Measurements from ENCODE around the gene DMWD.

The DMWD gene

DNA sequence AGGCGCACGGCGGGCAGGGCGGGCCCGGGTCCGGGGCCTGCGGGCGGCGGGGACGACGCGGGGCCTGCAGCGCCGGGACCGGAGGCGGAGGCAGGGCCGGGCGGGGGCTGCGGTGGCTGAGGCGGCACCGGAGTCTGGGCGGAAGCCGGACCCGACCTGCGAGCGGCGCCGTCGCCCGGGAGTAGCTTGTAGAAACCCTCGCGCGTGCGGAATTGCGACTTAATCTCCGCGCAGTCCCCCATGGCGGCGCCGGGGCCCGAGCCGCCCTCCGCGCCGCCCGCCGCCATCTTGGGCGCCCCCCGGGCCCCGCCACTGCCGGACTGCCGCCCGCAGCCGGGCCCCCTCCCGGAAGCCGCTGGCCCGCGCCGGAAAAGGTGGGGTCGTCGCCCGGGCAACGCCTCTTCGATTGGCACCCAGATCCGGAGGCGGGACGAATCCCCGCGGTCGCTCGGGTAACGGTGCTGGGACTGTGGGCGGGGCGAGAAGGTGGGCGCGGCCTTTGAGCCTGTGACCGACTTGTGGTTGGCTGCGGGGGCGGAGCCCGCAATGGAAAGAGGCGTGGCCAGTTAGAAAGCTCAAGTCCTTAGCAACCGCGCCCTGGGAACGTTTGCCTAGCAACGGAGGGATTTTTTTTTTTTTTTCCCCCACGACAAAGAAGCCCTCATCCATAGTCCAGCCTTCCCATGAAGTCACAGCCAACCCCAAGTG lies at the start of gene DMWD:
DMWD (minus strand) TSS at position 376 of the 708 bp plus-strand sequence; CDS start at position 287, 89 bp downstream.
- DNase-seq, result peak; percentile 94 to 96

GRCh38 chr19:45842198-45842597 lies 49.6 kb upstream of the DMWD start:
- DNase-seq, result no peak

DNA sequence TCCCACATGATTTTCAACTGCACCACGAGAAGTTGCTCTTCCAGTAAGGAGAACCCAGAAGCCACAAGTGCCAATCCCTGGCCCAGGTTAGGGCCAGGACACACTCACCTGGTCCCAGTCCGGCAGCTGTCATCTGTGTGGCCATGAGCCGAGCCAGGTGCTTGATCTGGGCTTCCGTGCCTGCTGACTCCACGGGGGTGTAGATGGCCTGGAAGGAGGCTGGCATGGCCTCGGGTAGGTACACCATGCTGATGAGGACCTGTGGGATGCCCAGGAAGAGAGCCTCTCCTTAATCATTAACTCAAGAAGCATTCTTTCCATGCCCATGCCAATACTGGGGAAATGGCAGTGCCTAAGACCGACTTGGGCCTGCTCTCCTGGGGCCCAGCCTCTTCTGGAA lies 42.3 kb upstream of the DMWD start:
- DNase-seq, result no peak

DNA sequence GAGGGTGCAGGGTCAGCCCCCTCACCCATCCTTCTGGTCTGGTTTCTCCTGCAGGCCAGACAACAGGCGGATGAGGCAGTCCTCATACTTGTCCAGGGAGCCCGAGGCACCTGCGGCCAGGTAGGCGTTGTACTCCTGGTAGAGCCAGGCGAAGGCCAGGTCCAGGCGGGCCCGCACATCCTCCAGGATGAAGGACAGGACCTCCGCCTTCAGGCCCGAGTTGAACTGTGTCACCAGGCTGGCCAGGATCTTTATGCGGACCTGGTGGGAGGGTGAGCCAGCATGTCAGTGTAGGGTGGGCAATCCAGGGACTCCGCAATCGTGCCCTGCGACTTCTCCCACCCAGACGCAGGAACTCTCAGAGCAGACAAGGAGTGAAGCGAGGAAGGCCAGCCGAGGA lies 36.3 kb upstream of the DMWD start:
- DNase-seq, result no peak

DNA sequence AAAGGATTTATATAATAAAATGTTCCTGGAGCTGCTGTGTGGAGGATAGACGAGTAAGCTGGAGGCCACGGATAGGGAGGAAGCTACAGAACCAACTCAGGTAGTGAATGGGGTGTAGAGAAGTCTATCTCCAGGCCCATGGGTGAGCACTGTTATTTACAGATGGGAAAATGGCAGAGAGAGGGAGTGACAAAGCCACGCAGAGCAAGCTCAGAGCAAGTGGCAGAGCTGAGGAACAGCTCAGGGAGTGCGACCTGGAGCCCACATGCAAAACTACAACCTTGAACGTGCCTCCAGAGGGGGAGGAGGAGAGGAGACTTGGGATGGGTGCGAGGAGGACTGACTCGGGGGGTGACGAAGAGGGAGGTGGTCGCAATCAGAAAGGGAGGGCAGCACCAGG lies 35.9 kb upstream of the DMWD start:
- no peak for DNase-seq

DNA sequence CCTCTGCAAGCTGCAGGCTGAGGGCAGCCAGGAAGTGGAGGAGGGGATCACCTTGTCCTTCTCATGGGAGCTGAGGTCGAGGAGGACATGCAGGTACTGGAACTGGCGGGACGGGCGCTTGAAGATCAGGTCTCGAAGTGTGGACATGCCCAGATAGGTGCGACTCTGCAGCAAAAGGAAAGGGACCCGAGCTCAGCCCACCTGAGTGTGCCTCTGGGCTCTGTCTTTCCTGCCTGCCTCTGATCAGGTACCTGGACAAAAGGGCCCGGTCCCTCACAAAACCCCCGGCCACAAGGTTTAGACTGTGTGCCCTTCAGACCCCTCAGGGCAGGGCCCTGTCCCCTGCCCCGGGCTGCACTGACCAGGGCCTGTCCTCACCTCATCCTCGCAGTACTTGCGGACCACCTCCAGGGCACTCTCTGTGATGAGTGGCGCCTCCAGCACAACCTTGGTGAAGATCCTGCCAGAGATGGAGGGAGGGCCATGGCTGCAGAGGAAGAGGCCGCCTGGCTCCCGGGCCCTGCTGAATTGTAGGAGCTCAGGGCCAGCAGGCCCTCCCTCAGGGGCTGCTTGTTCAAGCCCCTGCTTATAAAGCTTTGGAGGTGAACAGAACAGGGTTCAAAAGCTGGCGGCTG lies 34.9 kb upstream of the DMWD start:
- no peak for DNase-seq

DNA sequence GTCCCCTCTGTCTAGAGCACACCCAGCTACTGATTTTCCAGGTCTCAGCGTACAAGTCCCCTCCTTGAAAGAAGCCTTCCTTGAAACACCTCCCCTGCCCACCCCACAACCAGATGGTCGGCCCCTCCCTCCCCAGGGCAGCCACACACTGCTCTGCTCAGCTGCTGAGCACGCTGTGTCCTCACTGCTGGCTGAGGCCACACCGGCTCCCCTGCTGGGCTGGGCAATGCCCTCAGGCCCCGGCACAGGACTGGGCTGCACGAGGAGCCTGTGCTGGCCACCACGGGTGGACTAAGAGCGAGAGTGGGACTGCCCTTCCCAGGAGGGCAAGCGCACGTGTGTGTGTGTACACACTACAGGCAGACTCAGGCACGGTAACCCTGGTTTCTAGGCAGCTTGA lies 34.3 kb upstream of the DMWD start:
- DNase-seq, result peak; percentile 9 to 49

GRCh38 chr19:45825917-45826893 lies 33.6 kb upstream of the DMWD start:
- no peak for DNase-seq

GRCh38 chr19:45825263-45825605 lies 32.6 kb upstream of the DMWD start:
- no peak for DNase-seq

DNA sequence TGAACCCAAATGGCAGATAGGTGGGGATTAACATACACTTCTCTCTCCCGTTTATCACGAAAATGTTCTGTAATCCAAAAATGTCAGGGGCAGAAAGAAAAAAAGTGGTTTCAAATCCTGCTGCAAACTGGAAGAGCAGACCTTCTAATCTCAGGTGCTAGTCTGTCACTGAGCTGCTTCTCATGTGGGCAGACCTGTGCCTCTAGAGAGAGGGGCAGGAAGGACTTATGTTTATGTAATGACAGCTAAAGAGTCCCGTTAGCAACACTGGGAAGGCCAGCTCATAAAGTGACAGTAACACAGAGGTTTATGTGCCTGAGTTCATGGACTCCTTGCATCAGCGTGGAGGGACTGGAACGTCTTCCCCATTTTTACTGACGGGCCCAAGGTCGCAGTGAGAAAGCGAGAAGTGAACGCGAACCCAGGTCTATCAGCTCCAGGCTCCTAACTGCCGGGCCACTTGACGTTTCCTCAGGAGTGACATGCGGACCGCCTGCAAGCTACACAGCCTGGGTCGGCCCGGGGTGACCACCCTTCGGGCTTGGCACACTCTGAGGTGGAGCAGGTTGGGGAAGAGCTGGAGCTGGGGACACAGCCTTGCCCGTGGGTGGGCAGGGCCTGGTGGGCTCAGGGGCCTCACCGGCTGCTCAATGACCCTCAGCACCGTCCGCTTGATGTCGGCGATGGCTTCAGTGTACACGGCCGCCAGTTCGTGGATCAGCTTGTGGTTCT lies 32.1 kb upstream of the DMWD start:
- no peak for DNase-seq

DNA sequence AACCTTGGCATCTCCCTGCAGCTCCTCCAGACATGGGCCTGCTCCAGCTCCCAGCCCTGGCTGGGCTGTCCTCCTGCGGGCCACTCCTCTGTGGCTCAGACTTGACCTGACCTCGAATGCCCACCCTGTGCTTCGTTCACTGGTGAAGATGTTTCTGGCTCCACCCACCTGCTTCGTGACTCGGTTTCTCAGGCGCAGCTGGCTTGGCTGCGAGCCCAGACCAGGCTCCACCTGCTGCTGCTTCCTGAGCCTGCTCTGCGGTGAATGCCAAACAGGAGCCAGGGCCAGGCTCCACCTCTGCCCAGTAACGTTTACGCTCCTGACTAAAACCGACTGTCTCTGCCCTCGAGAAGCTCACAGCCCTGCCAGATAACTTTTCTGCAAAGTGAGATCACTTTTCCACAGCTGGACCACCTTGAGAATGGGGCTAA lies 31.4 kb upstream of the DMWD start:
- no peak for DNase-seq

DNA sequence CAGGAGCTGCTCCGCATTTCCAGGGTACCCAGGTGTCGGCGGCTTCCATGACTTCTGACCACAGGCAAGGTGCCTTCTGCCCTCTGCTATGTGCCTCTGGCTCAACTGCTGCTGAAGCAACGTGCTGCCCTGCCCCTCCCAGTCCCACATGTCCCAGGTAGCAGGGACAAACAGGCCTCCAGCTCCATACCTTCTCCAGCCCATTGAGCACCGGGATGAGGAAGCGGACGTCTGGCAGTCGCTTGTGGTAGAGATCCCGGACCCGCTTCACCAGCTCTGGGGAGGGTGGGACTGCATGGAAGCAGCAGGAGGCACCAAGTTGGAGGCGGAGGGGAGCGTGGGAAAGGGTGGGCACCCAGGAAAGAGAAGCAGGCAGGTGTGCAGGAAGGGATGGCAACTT lies 30.5 kb upstream of the DMWD start:
- no peak for DNase-seq

- no peak for DNase-seq
Measured at GRCh38 chr19:45822716-45823115, 30.1 kb upstream of the DMWD start.

GRCh38 chr19:45821570-45821969 lies 28.9 kb upstream of the DMWD start:
- no peak for DNase-seq

- no peak for DNase-seq
Measured at GRCh38 chr19:45821103-45821521, 28.5 kb upstream of the DMWD start.

DNA sequence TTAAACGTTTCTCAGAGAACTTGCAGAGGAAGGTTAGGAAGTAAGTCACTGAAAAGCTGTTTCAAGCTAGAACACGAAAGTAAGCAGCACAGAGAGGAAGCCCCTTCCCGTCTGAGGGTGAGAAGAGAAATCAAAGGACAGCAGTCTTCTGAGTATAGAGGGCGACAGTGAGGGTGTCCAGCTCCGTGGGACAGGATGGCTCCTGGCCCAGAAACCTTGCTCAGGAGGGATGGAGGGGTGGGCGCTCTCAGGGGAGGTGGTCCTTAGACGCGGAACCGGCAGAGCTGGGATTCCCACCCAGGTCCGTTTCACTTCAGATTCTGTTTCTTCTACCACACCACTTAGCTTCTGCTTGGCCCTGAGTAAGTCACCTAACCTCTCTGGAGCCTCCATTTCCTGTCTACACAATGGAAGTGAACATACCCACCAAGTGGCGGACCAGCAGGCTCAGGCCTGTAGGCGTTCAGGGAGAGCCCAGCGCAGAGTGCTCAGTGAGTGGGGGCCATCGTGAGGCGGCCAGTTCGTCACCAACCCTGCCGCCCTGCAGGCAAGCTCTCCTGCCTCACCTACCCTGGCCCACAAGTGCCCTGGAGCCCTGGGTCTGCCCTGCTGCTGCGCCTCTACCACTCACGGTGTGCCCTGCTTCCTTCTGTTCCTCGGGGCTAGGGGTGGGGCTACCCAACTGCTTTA lies 27.9 kb upstream of the DMWD start:
- no peak for DNase-seq

DNA sequence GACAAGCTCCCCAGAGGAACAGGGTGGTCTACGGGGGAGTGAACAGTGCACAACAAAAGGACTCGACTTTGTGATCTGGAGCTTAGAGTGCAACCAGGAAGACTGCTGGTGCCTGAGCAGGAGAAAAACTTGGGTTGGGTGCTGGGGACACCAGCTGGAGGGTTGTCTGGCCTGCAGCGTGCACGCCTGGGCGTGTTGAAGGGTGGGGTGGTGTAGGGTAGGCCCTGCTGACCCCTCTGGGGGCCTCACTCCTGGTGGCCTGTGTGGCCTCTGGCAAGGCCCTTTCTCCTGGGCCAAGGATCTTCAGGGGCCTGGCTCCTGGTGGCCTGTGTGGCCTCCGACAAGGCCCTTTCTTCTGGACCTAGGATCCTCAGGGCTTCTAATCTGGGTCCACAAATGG lies 27.1 kb upstream of the DMWD start:
- no peak for DNase-seq

DNA sequence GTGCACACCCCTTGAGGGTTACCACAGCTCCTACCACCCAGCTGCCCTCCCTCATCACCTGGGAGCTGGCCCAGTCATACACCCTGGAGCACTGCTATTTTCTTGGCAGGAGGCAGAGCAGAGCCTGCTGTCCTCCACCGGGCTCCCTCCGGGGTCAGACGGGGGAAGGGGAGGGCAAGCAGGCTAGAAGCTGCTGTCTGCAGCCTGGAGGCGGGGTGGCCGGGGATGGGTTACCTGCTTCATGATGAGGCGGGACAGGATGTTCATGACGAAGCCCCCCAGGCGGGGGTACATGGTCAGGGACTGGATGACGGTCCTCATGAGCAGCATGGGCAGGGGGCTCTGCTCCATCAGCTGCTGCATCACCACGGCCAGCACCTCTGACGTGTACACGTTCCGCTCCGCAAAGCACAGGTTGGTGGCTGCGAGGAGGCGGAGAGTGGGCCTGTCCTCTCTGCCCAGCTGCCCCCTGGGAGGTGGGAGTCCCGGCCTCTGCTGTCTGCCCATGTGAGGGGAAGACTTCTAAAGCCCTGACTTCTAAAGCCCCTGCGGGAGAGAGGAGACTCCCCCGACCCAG lies 25.2 kb upstream of the DMWD start:
- DNase-seq, result no peak

DNA sequence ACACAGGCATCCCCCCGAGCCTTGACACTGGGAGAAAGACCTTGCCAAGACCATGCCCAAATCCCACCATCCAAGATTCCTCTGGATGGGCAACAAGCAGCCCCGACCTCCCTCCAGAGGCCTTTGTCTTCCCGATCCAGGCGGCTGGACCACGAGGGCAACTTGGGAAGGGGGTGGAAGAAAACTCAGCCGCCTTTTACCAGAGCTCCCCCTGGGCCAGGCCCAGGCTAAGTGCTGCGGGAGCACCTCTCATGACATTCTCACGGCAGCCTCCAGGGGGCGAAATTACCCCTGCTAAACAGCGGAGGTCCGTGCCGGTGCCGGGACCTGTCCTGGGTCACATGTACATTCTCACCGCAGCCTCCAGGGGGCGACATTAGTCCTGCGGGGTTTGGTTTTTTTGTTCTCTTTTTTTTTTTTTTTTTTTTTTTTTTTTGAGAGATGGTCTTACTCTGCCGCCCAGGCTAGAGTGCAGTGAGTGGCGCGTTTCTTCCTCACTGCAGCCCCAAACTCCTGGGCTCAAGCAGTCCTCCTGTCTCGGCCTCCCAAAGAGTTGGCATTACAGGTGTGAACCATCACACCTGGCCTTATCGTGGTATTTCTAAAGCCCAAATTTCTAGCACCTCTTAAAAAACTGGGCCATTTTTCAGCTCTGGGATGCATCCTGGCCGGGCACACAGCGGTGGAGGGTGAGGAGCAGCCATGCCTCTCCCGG lies 24.5 kb upstream of the DMWD start:
- peak; percentile 68 to 87 for DNase-seq

GRCh38 chr19:45816236-45817009 lies 23.8 kb upstream of the DMWD start:
- DNase-seq, result no peak

Data from NCI-H524 (cell line).